DND-41 (cell line): ENCODE measurements around the gene OLIG2.

Source experiments
- ATAC-seq: fragments of 200-7000 bp; cut with Tn5 transposase; 3 replicates; pipeline ENCODE4 v1.9.1; 2021; ENCODE audit warnings: low read depth; ENCODE audit not compliant: insufficient read depth
- DNase-seq: peaks from one replicate; pipeline ENCODE4 v3.0.0-alpha.2; 2020
- H2AFZ ChIP-seq: 2 replicates; pipeline ENCODE4 v1.6.0; 2012; ENCODE audit warnings: low read depth, low read length
- H3K27ac ChIP-seq: 2 replicates; pipeline ENCODE4 v1.5.1; 2012; ENCODE audit warnings: low read length, inconsistent platforms
- H3K27me3 ChIP-seq: fragments of 200-600 bp; sonication (generic); 2 replicates; pipeline ENCODE4 v1.6.0; 2012; ENCODE audit warnings: low read length, mild to moderate bottlenecking, inconsistent platforms; ENCODE audit not compliant: insufficient read depth, poor library complexity
- H3K36me3 ChIP-seq: 2 replicates; pipeline ENCODE4 v1.5.1; 2012; ENCODE audit warnings: low read length, inconsistent platforms; ENCODE audit not compliant: insufficient read depth
- H3K4me1 ChIP-seq: 2 replicates; pipeline ENCODE4 v1.5.1; 2012; ENCODE audit warnings: mild to moderate bottlenecking, low read length; ENCODE audit not compliant: insufficient read depth
- H3K4me2 ChIP-seq: 2 replicates; pipeline ENCODE4 v1.6.0; 2012; ENCODE audit warnings: mild to moderate bottlenecking, moderate library complexity, low read length, inconsistent platforms; ENCODE audit not compliant: insufficient read depth
- H3K4me3 ChIP-seq, 2 experiments: fragments of 200-600 bp in 1 of 2; shearing (Covaris generic) in 1 of 2; 2 replicates each; pipeline ENCODE4 v1.5.1; 2012 to 2016; ENCODE audit warnings: inconsistent platforms in 2 of 2, low read length in 2 of 2, mild to moderate bottlenecking in 2 of 2, low read depth in 1 of 2, moderate library complexity in 1 of 2
- H3K79me2 ChIP-seq: 2 replicates; pipeline ENCODE4 v1.6.0; 2012; ENCODE audit warnings: low read length, inconsistent platforms; ENCODE audit not compliant: insufficient read depth
- H3K9ac ChIP-seq: 2 replicates; pipeline ENCODE4 v1.6.0; 2012; ENCODE audit warnings: low read depth, mild to moderate bottlenecking, inconsistent platforms, low read length, moderate library complexity
- H3K9me3 ChIP-seq: 2 replicates; pipeline ENCODE4 v1.5.1; 2012; ENCODE audit warnings: low read length, moderate library complexity, mild to moderate bottlenecking, inconsistent platforms; ENCODE audit not compliant: insufficient read depth, severe bottlenecking
- H4K20me1 ChIP-seq: 2 replicates; pipeline ENCODE4 v1.6.0; 2012; ENCODE audit warnings: low read length; ENCODE audit not compliant: insufficient read depth
- CTCF ChIP-seq: IDR thresholded peaks from 2 replicates; pipeline ENCODE4 v1.5.1; 2012; ENCODE audit warnings: borderline replicate concordance, low read length, moderate library complexity, mild to moderate bottlenecking; ENCODE audit not compliant: poor library complexity, severe bottlenecking; ENCODE audit errors: extremely low read depth
- EZH2 ChIP-seq: IDR thresholded peaks from 3 replicates; pipeline ENCODE4 v1.6.1; 2012; ENCODE audit warnings: borderline replicate concordance, low read depth, mild to moderate bottlenecking, moderate library complexity, low read length, inconsistent platforms; ENCODE audit not compliant: severe bottlenecking

Gene OLIG2

GRCh38 chr21:33029975-33030461 lies 4.3 kb downstream of the OLIG2 start:
- H3K9me3 ChIP-seq, result no peaks in the 10 kb centered on the region
- peaks cover 12% of the 10 kb centered on the region for H3K27me3 ChIP-seq
- H3K79me2 ChIP-seq, result no peaks in the 10 kb centered on the region
- no peak overlapping the region for H3K9ac ChIP-seq
- DNase-seq, result no peak
- ATAC-seq, result no peak
- H4K20me1 ChIP-seq, result no peaks in the 10 kb centered on the region
- TF ChIP-seq CTCF, result no peak
- TF ChIP-seq EZH2, result no peak
- H3K36me3 ChIP-seq, result no peaks in the 10 kb centered on the region
- H3K4me1 ChIP-seq, result no peaks in the 10 kb centered on the region
- no peak overlapping the region for H2AFZ ChIP-seq
- no peak overlapping the region for H3K4me2 ChIP-seq
- H3K27ac ChIP-seq, result no peak overlapping the region
- no peak overlapping the region for H3K4me3 ChIP-seq

- Histone ChIP-seq H3K9me3 (no peaks in the 10 kb centered on the region), H3K36me3 (no peaks in the 10 kb centered on the region), H3K27ac (no peak overlapping the region), H3K4me3 (no peak overlapping the region), H3K4me1 (no peaks in the 10 kb centered on the region), H2AFZ (no peak overlapping the region), H4K20me1 (no peaks in the 10 kb centered on the region), H3K4me2 (no peak overlapping the region), H3K79me2 (no peaks in the 10 kb centered on the region), H3K9ac (no peak overlapping the region), H3K27me3 (peaks cover 12% of the 10 kb centered on the region)
- TF ChIP-seq EZH2, result no peak
- TF ChIP-seq CTCF, result no peak
- ATAC-seq (no peak), DNase-seq (no peak)
Measured at GRCh38 chr21:33030633-33031032, 4.9 kb downstream of the OLIG2 start.

- no peaks in the 10 kb centered on the region for H3K36me3 ChIP-seq
- DNase-seq (no peak), ATAC-seq (no peak)
- no peak for TF ChIP-seq CTCF
- no peak for TF ChIP-seq EZH2
- no peaks in the 10 kb centered on the region for H4K20me1 ChIP-seq
- H3K4me1 ChIP-seq, result peaks cover 3% of the 10 kb centered on the region
- no peak overlapping the region for H3K4me3 ChIP-seq
- no peak overlapping the region for H2AFZ ChIP-seq
- peaks cover 12% of the 10 kb centered on the region for H3K27me3 ChIP-seq
- H3K9me3 ChIP-seq, result no peaks in the 10 kb centered on the region
- H3K79me2 ChIP-seq, result no peaks in the 10 kb centered on the region
- H3K9ac ChIP-seq, result no peak overlapping the region
- H3K27ac ChIP-seq, result no peak overlapping the region
- H3K4me2 ChIP-seq, result no peak overlapping the region
Measured at GRCh38 chr21:33031152-33031911, 5.6 kb downstream of the OLIG2 start.
